NB4 (cell line): ENCODE results near the gene ZNF652.
A peak's percentile ranks its signal among the peaks of the same experiment; 100 is the strongest.
"Not testable (repeated sequence)": the region's sequence is repeated elsewhere in the genome, so short reads cannot be mapped to it uniquely, and the experiment has no call there.

ENCODE experiments used
- DNase-seq: peaks from one replicate; pipeline ENCODE4 v3.0.0; 2010; ENCODE audit warnings: low read depth
- H3K4me3 ChIP-seq: one replicate; pipeline ENCODE4 v1.5.1; 2011; ENCODE audit warnings: mild to moderate bottlenecking, low read depth, low read length, moderate library complexity
- MAX ChIP-seq: IDR thresholded peaks from 2 replicates; pipeline ENCODE4 v1.6.1; 2011; ENCODE audit warnings: low read depth, low read length
- MYC ChIP-seq: IDR thresholded peaks from 2 replicates; pipeline ENCODE4 v1.6.1; 2011; ENCODE audit warnings: low read depth, low read length
- POLR2A ChIP-seq: IDR thresholded peaks from 2 replicates; pipeline ENCODE4 v1.6.1; 2011; ENCODE audit warnings: mild to moderate bottlenecking; ENCODE audit not compliant: insufficient read length; ENCODE audit errors: extremely low read depth
- TF ChIP-seq, protein P1 (sequence below): IDR thresholded peaks from one replicate; pipeline ENCODE4 v1.5.1; 2012; ENCODE audit warnings: low read depth, low read length

ZNF652 gene

DNA sequence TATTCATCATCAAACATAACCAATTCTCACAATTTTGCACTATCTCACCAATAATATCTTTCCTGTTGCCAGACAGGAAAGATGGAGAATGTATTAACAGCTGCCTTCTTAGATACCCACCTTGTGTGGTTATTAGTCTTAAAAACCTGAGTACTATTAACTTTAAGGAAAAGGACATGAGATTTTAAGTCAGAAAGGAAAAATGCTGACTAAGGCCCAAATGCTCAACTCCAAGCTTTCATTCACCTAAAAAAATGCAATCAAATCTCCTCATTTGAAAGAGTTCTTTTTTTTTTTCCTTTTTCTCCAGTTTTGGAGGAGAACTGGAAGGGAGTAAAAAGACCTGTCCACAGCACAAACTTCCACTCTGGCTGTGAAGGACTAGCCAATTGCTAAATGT, 70.1 kb downstream of the ZNF652 start:
- no peak overlapping the region for H3K4me3 ChIP-seq
- TF ChIP-seq POLR2A (no peak), MAX (no peak), MYC (no peak)
- TF ChIP-seq, protein P1, sequence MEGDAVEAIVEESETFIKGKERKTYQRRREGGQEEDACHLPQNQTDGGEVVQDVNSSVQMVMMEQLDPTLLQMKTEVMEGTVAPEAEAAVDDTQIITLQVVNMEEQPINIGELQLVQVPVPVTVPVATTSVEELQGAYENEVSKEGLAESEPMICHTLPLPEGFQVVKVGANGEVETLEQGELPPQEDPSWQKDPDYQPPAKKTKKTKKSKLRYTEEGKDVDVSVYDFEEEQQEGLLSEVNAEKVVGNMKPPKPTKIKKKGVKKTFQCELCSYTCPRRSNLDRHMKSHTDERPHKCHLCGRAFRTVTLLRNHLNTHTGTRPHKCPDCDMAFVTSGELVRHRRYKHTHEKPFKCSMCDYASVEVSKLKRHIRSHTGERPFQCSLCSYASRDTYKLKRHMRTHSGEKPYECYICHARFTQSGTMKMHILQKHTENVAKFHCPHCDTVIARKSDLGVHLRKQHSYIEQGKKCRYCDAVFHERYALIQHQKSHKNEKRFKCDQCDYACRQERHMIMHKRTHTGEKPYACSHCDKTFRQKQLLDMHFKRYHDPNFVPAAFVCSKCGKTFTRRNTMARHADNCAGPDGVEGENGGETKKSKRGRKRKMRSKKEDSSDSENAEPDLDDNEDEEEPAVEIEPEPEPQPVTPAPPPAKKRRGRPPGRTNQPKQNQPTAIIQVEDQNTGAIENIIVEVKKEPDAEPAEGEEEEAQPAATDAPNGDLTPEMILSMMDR: no peak
- DNase-seq: no peak

DNA sequence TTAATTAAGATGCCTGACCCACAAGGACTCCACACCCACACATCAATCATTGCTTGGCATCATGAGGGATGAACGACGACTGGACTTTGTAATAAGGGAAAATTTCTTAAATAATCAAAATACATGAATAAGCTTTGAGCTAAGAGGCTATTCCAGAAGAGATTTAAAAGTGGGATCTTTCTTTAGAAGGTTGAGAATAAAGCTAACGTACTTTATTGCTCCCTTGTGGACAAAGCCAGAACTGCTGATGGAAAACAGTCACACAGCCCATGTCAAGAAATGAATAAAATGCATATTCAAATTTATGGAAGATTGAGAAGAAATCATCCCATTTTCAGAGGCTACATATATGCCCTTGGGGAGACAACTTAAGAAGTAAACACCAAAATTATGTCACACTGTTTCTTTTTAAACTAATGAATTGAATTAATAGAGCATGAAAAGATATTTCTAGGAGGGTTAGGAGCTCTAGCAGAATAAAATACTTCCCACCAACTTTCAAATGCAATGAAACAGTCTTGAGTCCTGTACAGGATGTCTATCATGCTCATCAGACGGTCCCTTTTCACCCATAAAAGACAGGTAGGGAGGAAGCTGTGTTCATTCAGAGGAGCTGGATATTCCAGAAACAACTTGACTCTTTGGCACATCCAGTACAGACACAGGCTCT, 71.2 kb downstream of the ZNF652 start:
- H3K4me3 ChIP-seq: no peak overlapping the region
- DNase-seq: peak; percentile 43
- TF ChIP-seq, protein P1: peak; percentile 71
- no peak for TF ChIP-seq MAX

- TF ChIP-seq, protein P1: no peak
- TF ChIP-seq MYC: no peak
- TF ChIP-seq POLR2A: no peak
- TF ChIP-seq MAX: no peak
- DNase-seq: no peak
- no peak overlapping the region for H3K4me3 ChIP-seq
Measured at GRCh38 chr17:49288388-49288787, 73.7 kb downstream of the ZNF652 start.

GRCh38 chr17:49287481-49287880, 74.6 kb downstream of the ZNF652 start:
- H3K4me3 ChIP-seq: no peak overlapping the region
- no peak for DNase-seq
- TF ChIP-seq MAX: no peak
- no peak for TF ChIP-seq MYC
- TF ChIP-seq, protein P1: no peak
- TF ChIP-seq POLR2A: no peak

DNA sequence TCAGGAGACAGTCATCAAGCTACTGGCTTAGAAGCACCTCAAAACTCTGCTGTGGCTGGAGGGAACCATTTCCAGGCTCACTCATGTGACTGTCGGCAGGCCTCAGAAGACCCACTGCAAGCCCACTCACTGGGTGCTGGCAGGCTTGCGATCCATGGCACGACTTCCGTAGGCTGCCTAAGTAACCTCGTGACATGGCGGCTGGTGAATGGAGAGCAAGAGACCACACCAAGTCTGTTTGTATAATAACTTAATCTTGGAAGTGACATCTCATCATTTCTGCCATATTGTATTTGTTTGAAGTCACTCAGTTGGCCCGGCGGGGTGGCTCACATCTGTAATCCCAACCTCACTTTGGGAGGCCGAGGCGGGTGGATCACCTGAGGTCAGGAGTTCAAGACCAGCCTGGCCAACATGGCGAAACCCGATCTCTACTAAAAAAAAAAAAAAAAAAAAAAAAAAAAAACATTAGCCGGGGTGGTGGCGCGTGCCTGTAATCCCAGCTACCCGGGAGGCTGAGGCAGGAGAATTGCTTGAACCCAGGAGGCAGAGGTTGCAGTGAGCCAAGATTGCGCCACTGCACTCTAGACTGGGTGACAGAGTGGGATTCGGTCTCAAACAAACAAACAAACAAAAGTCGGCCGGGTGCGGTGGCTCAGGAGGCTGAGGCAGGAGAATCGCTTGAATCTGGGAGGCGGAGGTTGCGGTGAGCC, 75.6 kb downstream of the ZNF652 start:
- H3K4me3 ChIP-seq: not testable (repeated sequence)

DNA sequence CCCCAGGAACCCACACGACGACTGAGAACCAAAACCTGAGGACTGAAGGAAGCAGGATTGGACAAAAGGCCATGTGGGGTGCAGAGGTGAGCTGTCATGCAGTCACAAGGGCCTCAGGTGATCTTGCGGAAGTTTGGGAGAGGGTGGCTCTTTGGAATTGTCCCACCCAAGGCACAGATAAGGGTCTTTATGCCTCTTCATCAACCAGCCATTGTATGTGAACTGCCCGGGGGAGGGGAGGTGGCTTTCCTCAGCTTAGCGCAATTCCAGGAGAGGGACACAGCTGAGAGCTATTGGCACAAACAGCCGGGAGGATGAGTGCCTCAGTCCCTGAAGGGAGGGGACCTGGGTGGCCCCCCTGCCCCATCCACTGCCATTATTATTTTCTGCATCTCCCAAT, 76.3 kb downstream of the ZNF652 start:
- TF ChIP-seq POLR2A (no peak), MYC (no peak), MAX (no peak)
- TF ChIP-seq, protein P1: no peak

More for the DNA sequence above, 75.6 kb downstream of the ZNF652 start:
- DNase-seq: not testable (repeated sequence)

More for the DNA sequence above, 76.3 kb downstream of the ZNF652 start:
- no peak overlapping the region for H3K4me3 ChIP-seq
- no peak for DNase-seq
